K562 (cell line): ENCODE measurements around the gene AP2M1.

Source experiments
- ATF7 ChIP-seq: fragments of 450-650 bp; IDR thresholded peaks from 2 replicates; pipeline ENCODE4 v1.7.1; 2014; ENCODE audit warnings: mild to moderate bottlenecking, moderate library complexity
- CHD1 ChIP-seq: fragments of 200-600 bp; sonication (generic); IDR thresholded peaks from one replicate; pipeline ENCODE4 v1.6.1; 2012; ENCODE audit warnings: mild to moderate bottlenecking, moderate library complexity, low read length, inconsistent platforms
- GABPA ChIP-seq: fragments of 200-800 bp; sonication (Bioruptor generic); conservative IDR thresholded peaks from 2 replicates; pipeline ENCODE4 v1.6.1; 2016; ENCODE audit warnings: low read depth, missing genetic modification characterization, missing compliant biosample characterization
- NCOR1 ChIP-seq: fragments of 450-650 bp; IDR thresholded peaks from 2 replicates; pipeline ENCODE4 v1.6.1; 2016; ENCODE audit warnings: mild to moderate bottlenecking, moderate library complexity
- POLR2A ChIP-seq: fragments of 450-650 bp; conservative IDR thresholded peaks from 2 replicates; pipeline ENCODE4 v1.6.1; 2016
- POLR2AphosphoS2 ChIP-seq: IDR thresholded peaks from 2 replicates; pipeline ENCODE4 v1.6.1; 2012; ENCODE audit warnings: low read length, improper control_type of control experiment
- TAF7 ChIP-seq: fragments of 450-650 bp; IDR thresholded peaks from 2 replicates; pipeline ENCODE4 v1.6.1; 2016; ENCODE audit warnings: missing genetic modification characterization, missing compliant biosample characterization
- ZNF785 ChIP-seq: fragments of 250-450 bp; sonication (Bioruptor Pico); IDR thresholded peaks from 2 replicates; pipeline ENCODE4 v1.4.0; 2020; ENCODE audit warnings: mild to moderate bottlenecking
- TF ChIP-seq, protein P1 (sequence below): fragments of 450-650 bp; IDR thresholded peaks from 2 replicates; pipeline ENCODE4 v1.6.1; 2016; ENCODE audit warnings: low read depth
- TF ChIP-seq, protein P2 (sequence below), 3 experiments: IDR thresholded peaks in 2 of 3; conservative IDR thresholded peaks in 1 of 3; 2 replicates each; pipeline ENCODE4 v1.5.1; 2011 to 2012; ENCODE audit warnings: low read length in 3 of 3, mild to moderate bottlenecking in 3 of 3, control low read depth in 2 of 3, improper control_type of control experiment in 1 of 3, inconsistent platforms in 1 of 3, low read depth in 1 of 3, mixed read lengths in 1 of 3, moderate library complexity in 1 of 3; ENCODE audit not compliant: insufficient read depth in 2 of 3
- TF ChIP-seq, protein P3 (sequence below): IDR thresholded peaks from 2 replicates; pipeline ENCODE4 v1.6.1; 2011; ENCODE audit not compliant: insufficient read length; ENCODE audit errors: extremely low read depth

DNA sequence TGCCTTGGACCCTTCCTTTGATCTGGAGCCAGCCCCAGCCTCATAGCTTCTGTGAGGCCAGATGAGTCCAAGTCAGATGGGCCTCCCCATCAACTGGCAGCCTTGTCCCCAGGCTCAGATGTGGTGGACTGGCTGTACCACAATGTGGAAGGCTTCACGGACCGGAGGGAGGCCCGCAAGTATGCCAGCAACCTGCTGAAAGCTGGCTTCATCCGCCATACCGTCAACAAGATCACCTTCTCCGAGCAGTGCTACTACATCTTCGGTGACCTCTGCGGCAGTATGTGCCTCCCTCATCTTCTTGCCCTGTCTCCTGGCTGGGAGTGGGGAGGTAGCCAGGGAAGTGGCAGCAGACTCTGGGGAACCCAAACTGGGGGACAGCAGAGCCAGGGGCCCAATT is 6.9 kb upstream of the AP2M1 start:
- no peak for TF ChIP-seq CHD1
- no peak for TF ChIP-seq ATF7
- TF ChIP-seq ZNF785 (CRISPR knock-in tag), result no peak
- TF ChIP-seq, protein P1, sequence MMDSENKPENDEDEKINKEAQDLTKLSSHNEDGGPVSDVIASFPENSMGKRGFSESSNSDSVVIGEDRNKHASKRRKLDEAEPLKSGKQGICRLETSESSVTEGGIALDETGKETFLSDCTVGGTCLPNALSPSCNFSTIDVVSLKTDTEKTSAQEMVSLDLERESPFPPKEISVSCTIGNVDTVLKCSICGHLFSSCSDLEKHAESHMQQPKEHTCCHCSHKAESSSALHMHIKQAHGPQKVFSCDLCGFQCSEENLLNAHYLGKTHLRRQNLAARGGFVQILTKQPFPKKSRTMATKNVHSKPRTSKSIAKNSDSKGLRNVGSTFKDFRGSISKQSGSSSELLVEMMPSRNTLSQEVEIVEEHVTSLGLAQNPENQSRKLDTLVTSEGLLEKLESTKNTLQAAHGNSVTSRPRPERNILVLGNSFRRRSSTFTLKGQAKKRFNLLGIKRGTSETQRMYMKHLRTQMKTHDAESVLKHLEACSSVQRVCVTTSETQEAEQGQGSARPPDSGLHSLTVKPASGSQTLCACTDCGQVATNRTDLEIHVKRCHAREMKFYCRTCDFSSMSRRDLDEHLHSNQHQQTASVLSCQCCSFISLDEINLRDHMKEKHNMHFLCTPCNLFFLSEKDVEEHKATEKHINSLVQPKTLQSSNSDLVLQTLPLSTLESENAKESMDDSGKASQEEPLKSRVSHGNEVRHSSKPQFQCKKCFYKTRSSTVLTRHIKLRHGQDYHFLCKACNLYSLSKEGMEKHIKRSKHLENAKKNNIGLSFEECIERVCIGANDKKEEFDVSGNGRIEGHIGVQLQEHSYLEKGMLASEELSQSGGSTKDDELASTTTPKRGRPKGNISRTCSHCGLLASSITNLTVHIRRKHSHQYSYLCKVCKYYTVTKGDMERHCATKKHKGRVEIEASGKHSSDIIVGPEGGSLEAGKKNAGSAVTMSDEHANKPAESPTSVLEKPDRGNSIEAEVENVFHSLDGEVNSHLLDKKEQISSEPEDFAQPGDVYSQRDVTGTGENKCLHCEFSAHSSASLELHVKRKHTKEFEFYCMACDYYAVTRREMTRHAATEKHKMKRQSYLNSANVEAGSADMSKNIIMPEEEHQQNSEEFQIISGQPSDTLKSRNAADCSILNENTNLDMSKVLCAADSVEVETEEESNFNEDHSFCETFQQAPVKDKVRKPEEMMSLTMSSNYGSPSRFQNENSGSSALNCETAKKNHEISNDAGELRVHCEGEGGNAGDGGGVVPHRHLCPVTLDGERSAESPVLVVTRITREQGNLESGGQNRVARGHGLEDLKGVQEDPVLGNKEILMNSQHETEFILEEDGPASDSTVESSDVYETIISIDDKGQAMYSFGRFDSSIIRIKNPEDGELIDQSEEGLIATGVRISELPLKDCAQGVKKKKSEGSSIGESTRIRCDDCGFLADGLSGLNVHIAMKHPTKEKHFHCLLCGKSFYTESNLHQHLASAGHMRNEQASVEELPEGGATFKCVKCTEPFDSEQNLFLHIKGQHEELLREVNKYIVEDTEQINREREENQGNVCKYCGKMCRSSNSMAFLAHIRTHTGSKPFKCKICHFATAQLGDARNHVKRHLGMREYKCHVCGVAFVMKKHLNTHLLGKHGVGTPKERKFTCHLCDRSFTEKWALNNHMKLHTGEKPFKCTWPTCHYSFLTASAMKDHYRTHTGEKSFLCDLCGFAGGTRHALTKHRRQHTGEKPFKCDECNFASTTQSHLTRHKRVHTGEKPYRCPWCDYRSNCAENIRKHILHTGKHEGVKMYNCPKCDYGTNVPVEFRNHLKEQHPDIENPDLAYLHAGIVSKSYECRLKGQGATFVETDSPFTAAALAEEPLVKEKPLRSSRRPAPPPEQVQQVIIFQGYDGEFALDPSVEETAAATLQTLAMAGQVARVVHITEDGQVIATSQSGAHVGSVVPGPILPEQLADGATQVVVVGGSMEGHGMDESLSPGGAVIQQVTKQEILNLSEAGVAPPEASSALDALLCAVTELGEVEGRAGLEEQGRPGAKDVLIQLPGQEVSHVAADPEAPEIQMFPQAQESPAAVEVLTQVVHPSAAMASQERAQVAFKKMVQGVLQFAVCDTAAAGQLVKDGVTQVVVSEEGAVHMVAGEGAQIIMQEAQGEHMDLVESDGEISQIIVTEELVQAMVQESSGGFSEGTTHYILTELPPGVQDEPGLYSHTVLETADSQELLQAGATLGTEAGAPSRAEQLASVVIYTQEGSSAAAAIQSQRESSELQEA, result no peak
- TF ChIP-seq POLR2AphosphoS2, result no peak
- TF ChIP-seq POLR2A, result no peak
- TF ChIP-seq, protein P2, sequence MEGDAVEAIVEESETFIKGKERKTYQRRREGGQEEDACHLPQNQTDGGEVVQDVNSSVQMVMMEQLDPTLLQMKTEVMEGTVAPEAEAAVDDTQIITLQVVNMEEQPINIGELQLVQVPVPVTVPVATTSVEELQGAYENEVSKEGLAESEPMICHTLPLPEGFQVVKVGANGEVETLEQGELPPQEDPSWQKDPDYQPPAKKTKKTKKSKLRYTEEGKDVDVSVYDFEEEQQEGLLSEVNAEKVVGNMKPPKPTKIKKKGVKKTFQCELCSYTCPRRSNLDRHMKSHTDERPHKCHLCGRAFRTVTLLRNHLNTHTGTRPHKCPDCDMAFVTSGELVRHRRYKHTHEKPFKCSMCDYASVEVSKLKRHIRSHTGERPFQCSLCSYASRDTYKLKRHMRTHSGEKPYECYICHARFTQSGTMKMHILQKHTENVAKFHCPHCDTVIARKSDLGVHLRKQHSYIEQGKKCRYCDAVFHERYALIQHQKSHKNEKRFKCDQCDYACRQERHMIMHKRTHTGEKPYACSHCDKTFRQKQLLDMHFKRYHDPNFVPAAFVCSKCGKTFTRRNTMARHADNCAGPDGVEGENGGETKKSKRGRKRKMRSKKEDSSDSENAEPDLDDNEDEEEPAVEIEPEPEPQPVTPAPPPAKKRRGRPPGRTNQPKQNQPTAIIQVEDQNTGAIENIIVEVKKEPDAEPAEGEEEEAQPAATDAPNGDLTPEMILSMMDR (IDR thresholded peaks at IDR 0.05 in 2 of 3, conservative IDR thresholded peaks at IDR 0.05 in 1 of 3; ENCODE audit: insufficient read depth in 2 of 3, low read depth in 1 of 3, low read length in 3 of 3), result no peak
- TF ChIP-seq NCOR1, result no peak
- no peak for TF ChIP-seq TAF7 (tag)
- TF ChIP-seq, protein P3, sequence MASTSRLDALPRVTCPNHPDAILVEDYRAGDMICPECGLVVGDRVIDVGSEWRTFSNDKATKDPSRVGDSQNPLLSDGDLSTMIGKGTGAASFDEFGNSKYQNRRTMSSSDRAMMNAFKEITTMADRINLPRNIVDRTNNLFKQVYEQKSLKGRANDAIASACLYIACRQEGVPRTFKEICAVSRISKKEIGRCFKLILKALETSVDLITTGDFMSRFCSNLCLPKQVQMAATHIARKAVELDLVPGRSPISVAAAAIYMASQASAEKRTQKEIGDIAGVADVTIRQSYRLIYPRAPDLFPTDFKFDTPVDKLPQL, result no peak
- no peak for TF ChIP-seq GABPA (tag)
